GM18508 (cell line): ENCODE results near the gene IGFN1.

Experiments used
- ATAC-seq: cut with Tn5 transposase; IDR thresholded peaks from one replicate; pipeline ENCODE4 v1.9.1; 2021; ENCODE audit warnings: moderate number of reproducible peaks; ENCODE audit not compliant: insufficient read depth, unreplicated experiment

IGFN1 gene

DNA sequence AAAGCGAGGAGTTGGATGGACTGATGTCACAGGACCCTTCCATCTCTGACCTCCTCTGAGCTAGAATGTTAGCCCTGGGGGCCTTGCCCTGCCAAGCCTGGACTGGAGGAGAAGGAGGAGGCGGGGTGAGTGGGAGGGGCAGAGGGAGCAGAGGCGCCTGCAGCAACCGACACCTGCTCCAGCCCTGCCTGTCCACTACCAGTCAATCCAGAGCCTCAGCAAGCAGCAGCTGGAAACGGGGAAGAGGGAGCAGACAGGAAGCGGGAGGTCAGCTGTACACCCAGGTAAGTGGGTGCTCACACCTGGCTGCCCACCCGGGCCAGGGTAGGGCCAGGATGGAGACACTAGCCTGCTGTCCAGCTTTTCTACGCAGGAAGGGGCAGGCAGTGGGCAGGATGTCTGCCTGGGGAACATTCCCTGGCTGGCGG, at the start of gene IGFN1:
Gene IGFN1, plus strand, starts transcription at position 201 of the 428 bp plus-strand sequence. CDS start 2,470 bp downstream, outside the sequence.
- ATAC-seq: no peak

DNA sequence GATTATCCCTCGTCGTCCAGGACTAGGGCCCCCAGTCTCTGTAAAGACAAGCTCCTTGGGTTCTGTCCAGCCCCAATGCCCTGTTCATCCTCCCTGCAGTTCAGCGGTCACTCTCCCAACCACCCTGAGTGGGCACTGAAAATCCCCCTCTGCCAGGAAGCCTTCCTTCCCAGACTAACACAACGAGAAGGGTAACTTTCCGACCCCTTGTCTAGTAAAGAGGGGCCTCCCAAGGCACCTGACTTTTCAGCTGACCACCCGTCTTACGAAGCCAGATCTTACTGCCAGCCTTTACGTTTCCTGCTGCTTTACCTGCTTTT, 49.7 kb upstream of the IGFN1 start:
- ATAC-seq: no peak

DNA sequence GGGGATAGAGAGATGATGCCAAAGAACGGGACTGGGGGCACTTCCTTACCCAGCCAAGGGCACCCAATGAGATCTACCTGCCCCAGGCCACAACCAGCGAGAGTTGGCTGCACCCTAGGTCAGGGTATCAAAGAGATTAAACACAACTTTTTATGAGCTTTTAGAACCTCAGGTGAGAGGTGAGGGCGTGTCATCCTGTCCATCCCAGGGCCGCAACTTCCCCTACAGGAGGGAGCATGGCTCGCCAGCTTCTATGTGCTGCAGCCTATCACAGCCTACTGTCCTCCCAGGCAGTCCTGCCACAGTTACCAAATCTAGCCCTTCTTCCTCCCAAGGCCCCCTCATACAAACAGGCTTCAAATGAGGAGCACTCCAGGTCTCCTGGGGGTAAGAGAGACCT, 49.2 kb upstream of the IGFN1 start:
- no peak for ATAC-seq

DNA sequence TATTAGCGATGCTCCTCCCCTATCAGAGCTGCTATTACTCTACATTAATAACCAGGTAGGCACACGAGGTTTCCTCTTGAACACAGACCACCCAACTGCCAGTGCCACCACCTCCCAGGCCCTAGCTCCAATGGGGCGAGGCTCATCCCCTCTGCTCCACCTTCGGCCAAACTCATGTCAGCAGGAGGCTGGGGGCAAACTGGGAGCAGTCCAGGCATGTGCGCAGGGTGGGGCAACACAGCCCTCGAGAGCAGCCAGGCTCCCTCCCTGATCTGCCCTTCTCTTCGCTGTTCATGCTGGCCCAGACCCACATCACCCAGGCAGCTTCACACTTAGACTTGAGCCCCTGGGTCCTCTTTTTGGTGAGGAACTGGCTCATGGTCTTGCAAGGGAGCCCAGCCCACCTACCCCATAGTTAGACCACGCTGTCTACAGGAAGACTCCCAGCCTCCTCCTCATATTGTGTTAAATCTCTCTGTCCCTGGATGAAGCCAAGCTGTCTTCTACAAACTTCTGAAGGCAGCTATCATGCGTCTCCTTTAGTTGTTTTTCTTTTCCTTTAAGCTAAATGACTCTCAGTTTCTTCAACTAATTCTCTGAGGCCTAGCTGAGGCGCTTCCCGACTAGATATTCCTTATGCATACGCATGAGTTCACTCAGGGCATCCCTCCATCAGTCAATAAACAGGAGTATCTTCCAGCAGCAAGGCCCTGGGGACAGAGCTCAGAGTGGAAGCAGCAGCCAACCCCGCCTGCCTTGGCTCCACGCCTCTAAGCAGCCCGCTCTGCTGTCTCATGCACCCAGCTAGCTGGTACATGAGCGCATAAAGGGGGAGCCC, 48.4 kb upstream of the IGFN1 start:
- ATAC-seq: no peak

DNA sequence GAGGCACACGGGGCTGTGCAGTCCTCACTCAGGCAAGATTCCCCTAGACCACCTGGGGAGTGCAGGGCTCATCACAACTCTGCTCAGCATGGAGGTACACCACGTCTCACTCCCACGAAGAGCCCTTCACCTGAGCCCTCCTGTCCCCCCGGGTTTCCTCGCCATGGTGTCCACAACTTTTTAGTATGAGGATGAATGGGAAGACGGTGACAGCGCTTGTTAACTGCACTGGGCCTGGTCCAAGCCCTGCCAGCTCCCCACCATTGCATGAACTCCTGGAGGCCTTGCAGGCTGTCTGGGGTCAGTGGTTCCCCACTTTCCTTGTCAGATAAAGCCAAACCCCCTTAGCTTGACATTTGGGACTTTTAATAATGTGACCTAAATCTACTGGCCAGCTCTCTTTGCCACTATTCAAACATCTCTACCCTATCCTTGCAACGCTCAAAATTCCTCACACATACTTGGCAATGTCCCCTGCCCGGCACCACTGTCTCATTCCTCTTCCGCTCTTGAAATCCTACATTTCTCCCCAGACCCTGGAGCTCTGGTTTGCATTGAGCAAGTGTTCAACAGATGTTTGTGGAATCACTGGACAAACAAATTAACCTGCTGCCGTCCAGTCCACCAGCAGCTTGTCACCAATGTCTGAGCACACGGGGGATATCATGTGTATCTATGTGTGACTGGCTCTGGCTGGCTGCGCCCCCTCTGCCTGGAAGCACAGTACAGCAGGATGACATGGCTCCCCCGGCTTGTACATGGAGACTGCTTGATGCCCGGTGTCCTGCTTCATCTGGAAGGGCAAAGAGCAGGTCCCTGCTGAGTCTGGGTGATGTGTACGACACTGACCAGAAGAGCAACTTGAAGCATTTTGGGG, 47.5 kb upstream of the IGFN1 start:
- ATAC-seq: no peak

DNA sequence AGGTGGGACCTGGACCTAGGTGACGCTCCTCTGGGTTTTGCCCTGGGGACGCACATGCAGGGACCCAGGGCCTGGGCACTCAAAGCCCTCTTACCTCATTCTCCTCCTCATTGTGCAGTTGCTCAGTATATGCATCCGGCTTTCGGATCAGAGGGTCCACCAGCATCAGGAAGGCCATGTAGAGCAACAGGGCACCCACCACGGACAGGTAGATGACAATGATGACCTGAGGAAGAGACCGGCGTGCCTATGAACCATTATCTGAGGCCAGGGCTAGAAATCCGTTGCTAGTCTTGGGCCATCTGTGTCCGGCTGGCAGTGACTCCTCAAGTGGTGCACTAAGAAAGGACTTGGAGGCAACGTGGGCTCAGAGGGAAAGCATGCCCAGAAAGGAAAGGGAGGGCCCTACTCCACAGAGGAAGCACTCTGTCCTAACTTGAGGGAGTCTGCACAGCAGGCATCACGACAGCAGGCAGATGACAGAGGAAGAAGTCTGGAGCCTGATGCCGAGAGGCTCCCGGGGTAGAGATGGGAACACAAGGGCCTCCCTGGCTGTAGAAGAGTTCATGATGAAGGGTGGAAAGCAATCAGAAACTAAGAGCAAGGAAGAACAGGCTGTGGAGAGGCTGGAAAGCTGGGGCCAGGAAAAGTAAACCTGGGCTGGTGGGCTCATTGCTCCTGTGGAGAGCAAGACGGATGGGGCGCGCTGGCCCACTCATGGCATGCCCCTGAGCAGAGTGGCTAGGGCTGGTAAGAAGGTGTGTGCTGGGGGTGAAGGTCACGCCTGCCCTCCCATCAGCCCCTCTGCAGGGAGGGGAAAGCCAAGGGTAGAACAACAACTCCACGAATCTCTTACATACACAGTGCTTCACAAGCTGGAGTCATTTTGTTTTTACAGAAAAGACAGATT, 46.6 kb upstream of the IGFN1 start:
- ATAC-seq: no peak

DNA sequence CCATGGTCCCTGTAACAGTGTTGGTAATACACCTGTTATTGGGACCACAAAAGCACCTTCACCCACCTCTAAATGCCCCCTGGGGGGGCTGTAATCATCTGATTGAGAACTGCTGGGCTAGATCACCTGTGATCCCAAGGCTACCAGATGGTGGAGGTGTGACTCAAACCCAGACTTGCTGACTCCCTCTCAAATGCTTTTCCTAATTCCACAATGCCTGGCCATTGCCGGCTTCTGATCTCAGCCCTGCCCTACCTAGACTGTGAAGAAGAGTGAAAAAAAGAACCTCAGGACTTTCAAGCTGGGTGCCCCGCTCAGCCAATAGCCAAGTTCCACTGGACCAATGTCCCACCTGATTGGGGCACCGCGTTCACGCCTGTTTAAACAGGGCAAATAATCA, 45.9 kb upstream of the IGFN1 start:
- ATAC-seq: no peak

DNA sequence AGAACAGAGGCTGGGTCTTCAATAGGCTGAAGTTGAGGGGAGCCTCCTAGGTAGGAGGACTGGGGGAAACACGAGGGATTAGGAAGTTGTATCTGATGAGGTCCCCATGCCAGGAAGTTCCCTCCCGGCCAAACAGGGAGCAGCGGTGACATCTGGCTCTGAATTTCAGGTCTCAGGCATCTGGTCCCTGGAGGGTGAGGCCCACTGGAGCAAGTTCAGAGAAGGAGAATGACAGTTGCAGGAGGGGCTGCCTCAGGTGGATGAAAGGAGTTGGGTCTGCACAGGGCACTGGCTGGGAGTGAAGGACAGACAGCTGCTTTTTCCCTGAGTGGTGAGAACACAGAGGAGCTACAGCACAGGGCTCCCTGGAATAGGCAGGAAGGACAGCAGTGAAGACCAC, 45.5 kb upstream of the IGFN1 start:
- ATAC-seq: no peak

DNA sequence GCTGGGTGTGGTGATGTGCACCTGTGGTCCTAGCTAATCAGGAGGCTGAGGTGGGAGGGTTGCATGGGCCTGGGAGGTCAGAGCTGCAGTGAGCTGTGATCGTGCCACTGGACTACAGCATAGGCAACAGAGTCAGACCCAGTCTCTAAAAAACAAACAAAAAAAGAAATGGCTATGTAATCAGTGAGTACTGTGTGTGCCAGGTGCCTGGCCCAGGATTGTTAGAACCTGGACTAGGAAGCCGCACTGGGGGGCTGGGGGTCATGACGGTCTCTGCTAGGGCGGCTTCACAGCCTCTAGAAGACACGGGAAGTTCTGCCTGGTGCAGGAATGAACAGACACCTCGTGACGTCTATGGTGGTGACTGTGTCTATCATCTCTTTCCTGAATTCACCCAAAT, 44.8 kb upstream of the IGFN1 start:
- ATAC-seq: no peak

DNA sequence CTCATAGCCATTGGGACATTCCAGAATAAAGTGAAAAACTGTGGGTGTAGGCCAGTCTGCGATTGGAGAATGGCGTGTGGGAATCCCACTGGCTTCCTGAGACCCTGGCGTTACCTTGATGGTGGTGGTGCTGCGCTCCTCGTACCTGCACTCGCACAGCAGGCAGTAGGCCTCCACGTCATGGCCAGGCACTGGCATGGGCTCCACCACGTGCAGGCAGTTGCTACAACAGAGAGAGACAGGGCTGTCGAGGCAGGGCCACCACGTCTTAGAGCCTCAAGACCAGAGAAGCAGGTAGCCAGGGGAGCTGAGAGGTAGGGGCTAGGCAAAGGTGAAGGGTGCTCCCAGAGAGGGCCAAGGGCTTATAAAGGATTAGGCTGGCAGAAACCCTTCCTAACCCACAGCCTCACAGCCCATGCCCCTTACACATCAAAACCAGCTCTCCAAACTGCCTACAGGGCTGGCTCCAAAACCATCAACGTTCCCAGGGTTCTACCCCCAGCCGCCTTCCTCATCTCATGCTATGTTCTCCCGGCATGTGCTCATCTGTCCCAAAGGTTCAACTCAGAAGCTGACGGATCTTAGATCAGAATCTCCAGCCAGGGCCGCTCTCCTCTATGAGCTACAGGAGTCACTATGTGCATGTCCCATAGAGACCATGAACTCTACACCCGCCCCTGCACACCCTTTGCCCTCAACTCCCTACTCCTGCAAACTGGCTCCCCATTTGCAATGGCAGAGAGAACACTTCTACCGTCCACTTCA, 43.8 kb upstream of the IGFN1 start:
- ATAC-seq: no peak

DNA sequence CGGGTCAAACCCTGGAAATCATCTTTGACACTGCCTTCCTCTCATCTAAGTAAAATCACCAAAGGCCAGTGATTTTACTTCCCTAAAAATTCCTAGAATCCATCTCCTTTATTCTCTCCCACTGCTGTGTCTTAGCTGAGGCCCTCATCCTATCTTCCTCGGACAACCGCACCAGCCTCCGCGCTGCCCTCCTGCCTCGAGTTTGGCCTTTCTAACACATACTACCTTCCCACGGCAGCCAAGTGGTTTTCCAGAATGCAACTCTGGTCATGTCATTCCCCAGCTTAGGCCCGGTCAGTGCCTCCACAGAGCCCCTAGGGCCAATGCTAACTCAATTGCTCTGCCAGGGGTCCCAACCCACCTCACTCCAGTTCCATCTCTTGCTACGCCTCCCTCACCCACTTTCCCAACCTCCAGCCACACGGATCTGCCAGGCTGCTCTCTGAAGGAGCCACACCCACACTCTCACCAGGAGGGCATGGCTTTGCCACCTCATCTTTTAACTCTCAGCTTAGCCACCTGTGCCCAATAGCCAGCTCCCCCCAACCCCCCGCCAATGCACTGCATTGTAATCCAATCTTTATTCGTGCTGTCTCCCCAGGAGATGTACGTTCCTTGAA, 43.1 kb upstream of the IGFN1 start:
- no peak for ATAC-seq

DNA sequence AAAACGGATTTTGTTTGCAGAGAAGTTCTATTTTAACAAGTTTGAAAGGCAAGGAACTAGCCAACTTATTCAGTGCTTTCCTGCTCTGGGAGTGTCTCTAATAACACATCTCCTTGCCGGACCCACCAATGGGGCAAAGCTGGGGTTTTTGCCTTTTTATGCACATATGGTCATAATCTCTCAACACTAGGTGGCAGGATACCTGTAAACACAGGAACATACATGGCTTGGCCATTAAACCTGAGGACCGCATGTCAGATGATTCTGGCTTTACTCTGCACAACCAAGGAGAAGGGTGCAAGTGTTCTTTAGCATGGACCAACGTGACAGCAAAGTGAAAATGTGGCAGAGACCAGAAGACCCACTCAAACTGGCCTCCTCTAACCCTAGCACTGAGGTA, 41.2 kb upstream of the IGFN1 start:
- ATAC-seq: no peak

DNA sequence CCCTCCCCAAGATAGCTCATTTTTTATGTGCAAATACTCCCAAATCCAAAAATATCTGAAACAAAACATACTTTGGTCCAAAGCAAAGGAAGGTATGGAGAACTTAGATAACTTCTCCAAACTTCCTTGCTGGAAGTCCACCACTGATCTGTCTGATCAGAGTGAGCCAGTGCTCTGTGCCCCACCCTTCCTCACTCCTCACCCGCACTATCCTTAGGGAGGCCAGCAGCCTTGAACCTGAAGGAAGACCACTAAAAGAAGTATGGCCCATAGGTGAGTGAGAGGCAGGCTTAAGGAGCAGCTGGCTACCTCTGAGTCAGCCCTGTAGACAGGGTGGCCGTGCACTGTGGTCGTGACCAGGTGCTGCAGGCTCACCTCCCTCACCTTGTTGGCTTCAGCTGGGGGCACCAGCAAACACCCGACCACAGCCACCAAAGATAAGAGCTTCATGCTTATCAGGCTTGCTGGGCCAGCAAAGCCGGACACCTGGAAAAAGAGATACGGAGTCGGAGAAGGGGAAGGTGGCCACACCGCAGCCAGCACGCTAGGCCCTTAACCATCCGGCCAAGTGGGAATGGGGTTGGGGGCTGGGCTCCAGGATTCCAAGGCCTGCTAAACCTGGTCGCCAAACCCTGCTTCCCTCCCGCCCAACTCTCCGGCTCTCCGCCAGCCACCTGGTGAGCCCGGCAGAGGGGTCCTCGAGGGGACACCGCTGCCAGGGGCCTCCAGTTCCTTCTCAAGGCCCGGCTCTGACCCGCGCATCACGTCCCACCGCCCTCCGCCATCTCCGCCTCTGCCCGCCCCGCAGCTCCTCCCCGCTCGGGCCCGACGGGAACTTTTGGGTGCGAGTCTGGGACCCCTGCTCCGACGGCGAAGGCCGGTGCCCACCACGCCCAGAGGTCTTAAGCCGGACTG, 36.9 kb upstream of the IGFN1 start:
- peak; percentile 22 for ATAC-seq

DNA sequence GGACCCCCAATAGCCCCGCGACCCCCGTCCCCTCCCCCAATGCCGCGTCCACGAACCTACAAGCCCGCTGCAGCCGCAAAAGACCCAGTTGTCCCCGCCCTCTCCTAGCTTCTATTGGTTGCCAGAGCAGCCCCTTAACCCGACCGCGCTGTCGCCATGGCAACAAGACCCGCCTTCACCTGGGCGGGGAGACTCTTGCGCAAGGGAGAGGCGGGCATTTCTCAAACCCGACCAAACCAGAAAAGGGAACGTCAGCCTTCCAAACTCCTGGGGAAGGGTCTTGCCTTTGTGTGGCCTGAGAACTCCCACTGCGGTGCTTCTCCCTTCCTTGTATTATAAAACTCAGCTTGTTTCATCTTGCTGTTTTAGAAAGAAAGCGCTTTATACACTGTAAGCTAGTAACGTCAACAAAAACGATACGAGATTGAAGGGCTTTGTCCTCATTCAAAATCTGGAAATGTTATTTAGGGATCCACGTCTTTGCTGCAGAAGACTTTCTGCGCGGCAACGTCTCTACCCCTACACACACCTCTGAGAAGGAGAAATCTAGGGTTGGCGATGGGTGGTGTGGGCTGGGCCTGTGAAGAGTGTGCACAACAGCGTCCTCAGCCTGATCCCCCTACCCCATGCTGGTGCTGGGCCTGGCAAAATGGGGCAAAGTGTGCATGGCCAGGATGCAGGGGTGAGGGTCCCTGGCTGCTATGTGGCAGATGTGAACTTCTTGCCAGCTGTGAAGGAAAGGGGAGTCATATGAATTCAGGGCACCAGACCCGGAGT, 36.0 kb upstream of the IGFN1 start, which contains the start of gene TMEM9:
Gene TMEM9, minus strand, starts transcription at position 86 of the 777 bp plus-strand sequence. CDS start 551 bp downstream, outside the sequence.
- ATAC-seq: peak; percentile 72

DNA sequence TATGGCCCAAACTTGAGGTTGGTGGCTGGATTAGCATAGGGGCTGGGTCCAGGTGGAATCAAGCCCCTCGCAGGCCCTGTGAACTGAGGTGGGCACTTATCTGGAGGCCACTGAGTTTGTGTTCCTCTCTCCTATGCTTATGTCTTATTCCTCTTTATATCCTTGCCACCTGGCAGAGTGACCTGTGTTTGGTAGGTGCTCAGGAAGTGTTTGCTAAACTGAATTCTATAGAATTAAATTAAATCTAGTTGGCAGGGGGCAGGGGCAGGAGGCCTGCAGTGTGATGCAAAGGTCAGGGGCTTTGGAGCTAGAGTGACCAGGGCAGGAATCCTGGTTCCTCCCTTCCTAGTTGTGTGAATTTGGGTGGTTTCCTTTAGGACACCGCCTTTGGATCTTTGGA, 35.3 kb upstream of the IGFN1 start:
- no peak for ATAC-seq

DNA sequence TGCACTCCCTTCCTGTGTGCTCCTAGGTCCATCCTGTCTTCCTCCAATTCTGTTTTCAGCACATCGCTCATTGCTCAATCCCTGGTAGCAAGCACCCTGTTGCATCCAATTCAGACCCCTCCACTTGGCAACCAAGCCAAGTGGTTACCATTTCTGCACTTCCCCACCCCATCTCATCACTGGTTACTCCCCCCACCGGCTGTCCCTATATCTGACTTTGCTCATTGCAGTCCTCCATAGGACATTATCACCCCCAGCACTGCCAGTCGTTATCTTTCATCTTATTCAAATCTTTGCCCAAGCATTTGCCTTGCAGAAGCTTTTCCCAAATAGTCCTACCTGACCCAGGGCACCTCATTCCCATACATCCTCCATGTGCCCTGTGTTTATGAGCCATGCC, 34.3 kb upstream of the IGFN1 start:
- ATAC-seq: no peak

DNA sequence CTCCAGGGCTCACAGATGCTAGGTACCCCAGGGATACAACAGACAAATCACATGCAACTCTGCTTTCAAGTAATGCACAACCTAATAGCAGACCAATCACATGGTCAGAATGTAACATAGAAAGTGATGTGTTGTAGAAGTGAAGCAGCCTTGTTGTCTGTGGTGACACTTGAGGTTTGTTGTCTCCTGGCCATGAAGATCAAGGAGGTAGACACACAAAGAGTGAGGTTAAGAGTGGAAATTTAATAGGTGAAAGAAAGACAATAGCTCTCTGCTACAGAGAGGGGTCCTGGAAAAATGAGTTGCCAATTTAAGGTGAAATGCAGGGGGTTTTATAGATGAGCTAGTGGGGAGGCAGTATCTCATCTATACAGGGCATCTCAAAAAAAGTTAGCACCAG, 33.8 kb upstream of the IGFN1 start:
- ATAC-seq: no peak
